ENCODE results near the gene LCE4A. TPM values are rescaled to one million over a fixed set of nuclear protein-coding genes. Genes with fewer than 3 reads are reported as not detected.

LCE4A gene
- total RNA-seq, 1 experiment from 2014 or later: not detected

- DNase-seq (ENCODE audit: low spot score) (no peak), ATAC-seq (no peak)
- TF ChIP-seq FOXK1 (CRISPR knock-in tag; IDR thresholded peaks at IDR 0.05) (no peak), E2F5 (CRISPR knock-in tag; IDR thresholded peaks at IDR 0.05) (no peak)
- CTCF ChIA-PET: no interaction called here
- peaks cover 76% of the 10 kb centered on the region for H3K9me3 Mint-ChIP-seq
- peaks cover 3% of the 10 kb centered on the region; the same call in 1 of the 2 replicates for H3K27me3 Mint-ChIP-seq (ENCODE audit: low read depth)
- peaks cover 60% of the 10 kb centered on the region for H3K36me3 Mint-ChIP-seq
- H3K4me3 Mint-ChIP-seq: no peak overlapping the region
- H3K4me1 Mint-ChIP-seq: no peaks in the 10 kb centered on the region
- H3K27ac Mint-ChIP-seq: no peak overlapping the region
- POLR2A ChIA-PET: no interaction called here
Observed at GRCh38 chr1:152728986-152729385, 21.0 kb downstream of the LCE4A start.

GRCh38 chr1:152735648-152736047 is 27.7 kb downstream of the LCE4A start:
- POLR2A ChIA-PET: no interaction called here
- Mint-ChIP-seq H3K27me3 (ENCODE audit: low read depth) (peaks cover 6% of the 10 kb centered on the region; the same call in 1 of the 2 replicates), H3K9me3 (peaks cover 83% of the 10 kb centered on the region), H3K36me3 (peaks cover 75% of the 10 kb centered on the region), H3K4me3 (no peak overlapping the region), H3K27ac (no peak overlapping the region), H3K4me1 (no peaks in the 10 kb centered on the region)
- TF ChIP-seq ZNF425 (CRISPR knock-in tag; conservative IDR thresholded peaks at IDR 0.05) (no peak), NR1H2 (CRISPR knock-in tag; IDR thresholded peaks at IDR 0.05) (no peak)
- CTCF ChIA-PET: no interaction called here
- no peak for ATAC-seq
- DNase-seq (ENCODE audit: low spot score): no peak

- ChIA-PET POLR2A (no interaction called here), CTCF (no interaction called here)
- Mint-ChIP-seq H3K4me1 (no peaks in the 10 kb centered on the region), H3K9me3 (peaks cover 94% of the 10 kb centered on the region), H3K27me3 (ENCODE audit: low read depth) (peaks cover 11% of the 10 kb centered on the region), H3K4me3 (no peak overlapping the region), H3K36me3 (peaks cover 86% of the 10 kb centered on the region), H3K27ac (no peak overlapping the region)
- DNase-seq (ENCODE audit: low spot score) (no peak), ATAC-seq (no peak)
- no peak for TF ChIP-seq GABPB1 (CRISPR knock-in tag; IDR thresholded peaks at IDR 0.05)
- TF ChIP-seq MAX (CRISPR knock-in tag; IDR thresholded peaks at IDR 0.05): no peak
- no peak for TF ChIP-seq JAZF1 (CRISPR knock-in tag; IDR thresholded peaks at IDR 0.05)
- no peak for TF ChIP-seq ZNF416 (CRISPR knock-in tag; IDR thresholded peaks at IDR 0.05)
- no peak for TF ChIP-seq ESRRA (CRISPR knock-in tag; IDR thresholded peaks at IDR 0.05; ENCODE audit: borderline replicate concordance)
- no peak for TF ChIP-seq ZNF512 (CRISPR knock-in tag; IDR thresholded peaks at IDR 0.05; ENCODE audit: borderline replicate concordance)
Observed at GRCh38 chr1:152737997-152738396, 30.0 kb downstream of the LCE4A start.

GRCh38 chr1:152739841-152740240 is 31.9 kb downstream of the LCE4A start:
- DNase-seq (ENCODE audit: low spot score) (no peak), ATAC-seq (no peak)
- CTCF ChIA-PET: no interaction called here
- H3K9me3 Mint-ChIP-seq: peaks cover 95% of the 10 kb centered on the region
- H3K4me3 Mint-ChIP-seq: no peak overlapping the region
- no peak overlapping the region for H3K27ac Mint-ChIP-seq
- no peaks in the 10 kb centered on the region for H3K4me1 Mint-ChIP-seq
- peaks cover 88% of the 10 kb centered on the region for H3K36me3 Mint-ChIP-seq
- POLR2A ChIA-PET: no interaction called here
- H3K27me3 Mint-ChIP-seq (ENCODE audit: low read depth): peaks cover 11% of the 10 kb centered on the region
- TF ChIP-seq ZNF281 (CRISPR knock-in tag; IDR thresholded peaks at IDR 0.05): no peak
- no peak for TF ChIP-seq CDX4 (CRISPR knock-in tag; IDR thresholded peaks at IDR 0.05; ENCODE audit: borderline replicate concordance)
- TF ChIP-seq FOXP1 (CRISPR knock-in tag; IDR thresholded peaks at IDR 0.05; ENCODE audit: borderline replicate concordance): no peak
- TF ChIP-seq USF2 (CRISPR knock-in tag; IDR thresholded peaks at IDR 0.05): no peak
- no peak for TF ChIP-seq GABPB1 (CRISPR knock-in tag; IDR thresholded peaks at IDR 0.05)
- TF ChIP-seq USF1 (CRISPR knock-in tag; IDR thresholded peaks at IDR 0.05): no peak
- no peak for TF ChIP-seq CREB1 (CRISPR knock-in tag; IDR thresholded peaks at IDR 0.05)
- TF ChIP-seq NR3C1 (CRISPR knock-in tag; conservative IDR thresholded peaks at IDR 0.05; ENCODE audit: low read depth): no peak
- no peak for TF ChIP-seq MLX (CRISPR knock-in tag; IDR thresholded peaks at IDR 0.05)

Measured in WTC11 (cell line).